Mucosa of descending colon (tissue), 3 donors: Measurements from ENCODE around the gene OSTN. TPM values are rescaled to one million over a fixed set of nuclear protein-coding genes. Genes with fewer than 3 reads are reported as not detected.
A peak's percentile ranks its signal among the peaks of the same experiment; 100 is the strongest.
"Not testable (repeated sequence)": the region's sequence is repeated elsewhere in the genome, so short reads cannot be mapped to it uniquely, and the experiment has no call there.

ENCODE experiments used
- ATAC-seq: fragments of 200-7000 bp; cut with Tn5 transposase; one replicate; pipeline ENCODE4 v1.9.1; 2020; ENCODE audit warnings: mild to moderate bottlenecking, moderate library complexity
- DNase-seq, 3 donors: peaks; one replicate each; pipeline ENCODE4 v3.0.0-alpha.2; 2020
- H3K36me3 ChIP-seq: fragments of 200-600 bp; one replicate; pipeline ENCODE4 v1.8.0; 2021; ENCODE audit warnings: low read depth, mild to moderate bottlenecking
- H3K4me1 ChIP-seq: fragments of 200-600 bp; one replicate; pipeline ENCODE4 v1.8.0; 2021; ENCODE audit warnings: low read depth, mild to moderate bottlenecking
- H3K4me3 ChIP-seq: fragments of 200-600 bp; one replicate; pipeline ENCODE4 v1.8.0; 2021; ENCODE audit warnings: mild to moderate bottlenecking
- H3K9me3 ChIP-seq: fragments of 200-600 bp; one replicate; pipeline ENCODE4 v1.8.0; 2021; ENCODE audit warnings: mild to moderate bottlenecking
- CTCF ChIP-seq: fragments of 200-600 bp; IDR thresholded peaks from one replicate; pipeline ENCODE4 v1.8.0; 2022; ENCODE audit warnings: antibody characterized with exemption, mild to moderate bottlenecking
- intact Hi-C, 2 donors: fragments of 100-400 bp; cut with DNase I in 1 of 2; cut with micrococcal nuclease in 1 of 2; formaldehyde crosslinking; loops; one replicate each; pipeline versions ENCODE4 v1.11.0 to v1.11.1; 2022; cut with DNase I, micrococcal nuclease
- total RNA-seq, 3 donors: library from RNA; stranded (reverse); fragmentation: NEBNext Ultra II Directional in 2 of 3; extraction: Animal tissue kit (Norgen Biotek cat#: 25700) in 2 of 3; gene quantifications; one replicate each; pipeline versions ENCODE4 v1.2.1 to v1.2.4, GENCODE V29; 2021 to 2023
- donor health status: DM: no; HTN: no; CAD: no; lungs with moderate emphysema.
- donor health status: DM: no; HTN: no; CAD: no.
- donor health status: DM: no; HTN: yes; CAD: no.

Gene OSTN
- total RNA-seq, 3 donors from 2014 or later, result not detected

GRCh38 chr3:191261304-191261638 is 62.2 kb downstream of the OSTN start:
- ATAC-seq, result no peak
- intact Hi-C loops, result no loop called here
- DNase-seq, result no peak
- no peaks in the 10 kb centered on the region for H3K36me3 ChIP-seq
- H3K4me1 ChIP-seq, result no peaks in the 10 kb centered on the region
- TF ChIP-seq CTCF, result no peak
- H3K9me3 ChIP-seq, result no peaks in the 10 kb centered on the region
- no peak overlapping the region for H3K4me3 ChIP-seq

- intact Hi-C loops, result no loop called here
- H3K4me1 ChIP-seq, result no peaks in the 10 kb centered on the region
These were observed 63.6 kb downstream of the OSTN start for GRCh38 chr3:191262650-191263049.

GRCh38 chr3:191263365-191263764 is 64.3 kb downstream of the OSTN start:
- no peak for TF ChIP-seq CTCF
- ATAC-seq (peak; percentile 40), DNase-seq (no peak)
- Histone ChIP-seq H3K36me3 (no peaks in the 10 kb centered on the region), H3K4me3 (no peak overlapping the region), H3K4me1 (no peaks in the 10 kb centered on the region), H3K9me3 (no peaks in the 10 kb centered on the region)
- intact Hi-C loops, result no loop called here

More at GRCh38 chr3:191262650-191263049, 63.6 kb downstream of the OSTN start:
- Histone ChIP-seq H3K4me3 (no peak overlapping the region), H3K36me3 (no peaks in the 10 kb centered on the region), H3K9me3 (no peaks in the 10 kb centered on the region)
- ATAC-seq, result no peak
- no peak for DNase-seq
- TF ChIP-seq CTCF, result no peak

GRCh38 chr3:191263850-191264249 is 64.8 kb downstream of the OSTN start:
- Histone ChIP-seq H3K4me1 (no peaks in the 10 kb centered on the region), H3K36me3 (no peaks in the 10 kb centered on the region), H3K9me3 (no peaks in the 10 kb centered on the region), H3K4me3 (no peak overlapping the region)
- DNase-seq (no peak), ATAC-seq (no peak)
- intact Hi-C loops, result no loop called here
- TF ChIP-seq CTCF, result no peak

GRCh38 chr3:191268737-191269136 is 69.7 kb downstream of the OSTN start:
- no peaks in the 10 kb centered on the region for H3K4me1 ChIP-seq
- ATAC-seq, result no peak
- TF ChIP-seq CTCF, result no peak
- no peaks in the 10 kb centered on the region for H3K9me3 ChIP-seq
- no peak overlapping the region for H3K4me3 ChIP-seq
- intact Hi-C loops, result no loop called here
- DNase-seq, result no peak
- no peaks in the 10 kb centered on the region for H3K36me3 ChIP-seq

- ATAC-seq (no peak), DNase-seq (no peak)
- TF ChIP-seq CTCF, result no peak
- intact Hi-C loops, result no loop called here
- Histone ChIP-seq H3K4me3 (no peak overlapping the region), H3K9me3 (no peaks in the 10 kb centered on the region), H3K4me1 (no peaks in the 10 kb centered on the region), H3K36me3 (no peaks in the 10 kb centered on the region)
These were observed 70.4 kb downstream of the OSTN start for GRCh38 chr3:191269289-191270085.

- ATAC-seq, DNase-seq, intact Hi-C loops, H3K4me3 ChIP-seq, H3K4me1 ChIP-seq, H3K9me3 ChIP-seq, H3K36me3 ChIP-seq: not testable (repeated sequence)
These were observed 76.2 kb downstream of the OSTN start for GRCh38 chr3:191275244-191275643.
